ENCODE data around the gene DNAJB8. TPM values are rescaled to one million over a fixed set of nuclear protein-coding genes. Genes with fewer than 3 reads are reported as not detected.

Gene DNAJB8
- total and polyA plus RNA-seq, 2 experiments from 2014 or later: not detected

- 76% methylated on average over 13 of the region's 13 CpGs for WGBS (ENCODE audit: low lambda C conversion rate, missing lambda C conversion rate)
- TF ChIP-seq EZH2phosphoT487 (IDR thresholded peaks at IDR 0.05; ENCODE audit: low read depth, severe bottlenecking, unreplicated experiment) (no peak), EZH2 (IDR thresholded peaks at IDR 0.05; ENCODE audit: borderline replicate concordance) (no peak)
- TF ChIP-seq, protein P1, sequence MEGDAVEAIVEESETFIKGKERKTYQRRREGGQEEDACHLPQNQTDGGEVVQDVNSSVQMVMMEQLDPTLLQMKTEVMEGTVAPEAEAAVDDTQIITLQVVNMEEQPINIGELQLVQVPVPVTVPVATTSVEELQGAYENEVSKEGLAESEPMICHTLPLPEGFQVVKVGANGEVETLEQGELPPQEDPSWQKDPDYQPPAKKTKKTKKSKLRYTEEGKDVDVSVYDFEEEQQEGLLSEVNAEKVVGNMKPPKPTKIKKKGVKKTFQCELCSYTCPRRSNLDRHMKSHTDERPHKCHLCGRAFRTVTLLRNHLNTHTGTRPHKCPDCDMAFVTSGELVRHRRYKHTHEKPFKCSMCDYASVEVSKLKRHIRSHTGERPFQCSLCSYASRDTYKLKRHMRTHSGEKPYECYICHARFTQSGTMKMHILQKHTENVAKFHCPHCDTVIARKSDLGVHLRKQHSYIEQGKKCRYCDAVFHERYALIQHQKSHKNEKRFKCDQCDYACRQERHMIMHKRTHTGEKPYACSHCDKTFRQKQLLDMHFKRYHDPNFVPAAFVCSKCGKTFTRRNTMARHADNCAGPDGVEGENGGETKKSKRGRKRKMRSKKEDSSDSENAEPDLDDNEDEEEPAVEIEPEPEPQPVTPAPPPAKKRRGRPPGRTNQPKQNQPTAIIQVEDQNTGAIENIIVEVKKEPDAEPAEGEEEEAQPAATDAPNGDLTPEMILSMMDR (IDR thresholded peaks at IDR 0.05; ENCODE audit: poor library complexity): no peak
Observed at GRCh38 chr3:128470134-128470899, 3.6 kb upstream of the DNAJB8 start.

GRCh38 chr3:128469556-128469955 lies 2.9 kb upstream of the DNAJB8 start:
- WGBS (ENCODE audit: low lambda C conversion rate, missing lambda C conversion rate): 95% methylated on average over 6 of the region's 6 CpGs
- Histone ChIP-seq H3K9me3 (ENCODE audit: low read depth) (no peaks in the 10 kb centered on the region), H3K27ac (no peak overlapping the region), H3K4me1 (ENCODE audit: insufficient read depth) (no peaks in the 10 kb centered on the region), H3K9me2 (replicated peaks; ENCODE audit: insufficient read depth) (no peaks in the 10 kb centered on the region), H4K20me1 (ENCODE audit: insufficient read depth, poor library complexity, severe bottlenecking) (no peaks in the 10 kb centered on the region), H3K27me3 (peaks cover 50% of the 10 kb centered on the region), H3K4me2 (no peak overlapping the region), H3K79me2 (no peaks in the 10 kb centered on the region), H3K4me3 (no peak overlapping the region), H2AFZ (no peak overlapping the region), H3K36me3 (replicated peaks; ENCODE audit: insufficient read depth, low read depth) (no peaks in the 10 kb centered on the region)
- TF ChIP-seq EZH2 (IDR thresholded peaks at IDR 0.05; ENCODE audit: borderline replicate concordance) (no peak), EZH2phosphoT487 (IDR thresholded peaks at IDR 0.05; ENCODE audit: low read depth, severe bottlenecking, unreplicated experiment) (no peak)
- TF ChIP-seq, protein P1 (IDR thresholded peaks at IDR 0.05; ENCODE audit: poor library complexity): no peak
- DNase-seq (ENCODE audit: low spot score): no peak

More at GRCh38 chr3:128470134-128470899, 3.6 kb upstream of the DNAJB8 start:
- Histone ChIP-seq H3K9me3 (ENCODE audit: low read depth) (no peaks in the 10 kb centered on the region), H3K9me2 (replicated peaks; ENCODE audit: insufficient read depth) (no peaks in the 10 kb centered on the region), H3K36me3 (replicated peaks; ENCODE audit: insufficient read depth, low read depth) (no peaks in the 10 kb centered on the region), H3K4me2 (no peak overlapping the region), H3K27ac (no peak overlapping the region), H3K79me2 (no peaks in the 10 kb centered on the region), H3K4me1 (ENCODE audit: insufficient read depth) (no peaks in the 10 kb centered on the region), H2AFZ (no peak overlapping the region), H3K4me3 (no peak overlapping the region), H3K27me3 (peaks cover 46% of the 10 kb centered on the region), H4K20me1 (ENCODE audit: insufficient read depth, poor library complexity, severe bottlenecking) (no peaks in the 10 kb centered on the region)
- DNase-seq (ENCODE audit: low spot score): no peak

- Histone ChIP-seq H3K27ac (no peak overlapping the region), H3K4me2 (no peak overlapping the region), H2AFZ (no peak overlapping the region), H3K9me3 (ENCODE audit: low read depth) (no peaks in the 10 kb centered on the region), H3K79me2 (no peaks in the 10 kb centered on the region), H3K36me3 (replicated peaks; ENCODE audit: insufficient read depth, low read depth) (no peaks in the 10 kb centered on the region), H3K4me3 (no peak overlapping the region), H3K9me2 (replicated peaks; ENCODE audit: insufficient read depth) (no peaks in the 10 kb centered on the region), H3K4me1 (ENCODE audit: insufficient read depth) (no peaks in the 10 kb centered on the region), H3K27me3 (peaks cover 50% of the 10 kb centered on the region), H4K20me1 (ENCODE audit: insufficient read depth, poor library complexity, severe bottlenecking) (no peaks in the 10 kb centered on the region)
- no peak for DNase-seq (ENCODE audit: low spot score)
- TF ChIP-seq EZH2 (IDR thresholded peaks at IDR 0.05; ENCODE audit: borderline replicate concordance) (no peak), EZH2phosphoT487 (IDR thresholded peaks at IDR 0.05; ENCODE audit: low read depth, severe bottlenecking, unreplicated experiment) (no peak)
- TF ChIP-seq, protein P1 (IDR thresholded peaks at IDR 0.05; ENCODE audit: poor library complexity): no peak
- 96% methylated on average over 10 of the region's 10 CpGs for WGBS (ENCODE audit: low lambda C conversion rate, missing lambda C conversion rate)
Observed at GRCh38 chr3:128468791-128469527, 2.3 kb upstream of the DNAJB8 start.

All from hepatocyte (in vitro differentiated cells).